Measurements from ENCODE around the gene ULK1. TPM values are rescaled to one million over a fixed set of nuclear protein-coding genes. Genes with fewer than 3 reads are reported as not detected.

The ULK1 gene
- 7.3 TPM for total RNA-seq

DNA sequence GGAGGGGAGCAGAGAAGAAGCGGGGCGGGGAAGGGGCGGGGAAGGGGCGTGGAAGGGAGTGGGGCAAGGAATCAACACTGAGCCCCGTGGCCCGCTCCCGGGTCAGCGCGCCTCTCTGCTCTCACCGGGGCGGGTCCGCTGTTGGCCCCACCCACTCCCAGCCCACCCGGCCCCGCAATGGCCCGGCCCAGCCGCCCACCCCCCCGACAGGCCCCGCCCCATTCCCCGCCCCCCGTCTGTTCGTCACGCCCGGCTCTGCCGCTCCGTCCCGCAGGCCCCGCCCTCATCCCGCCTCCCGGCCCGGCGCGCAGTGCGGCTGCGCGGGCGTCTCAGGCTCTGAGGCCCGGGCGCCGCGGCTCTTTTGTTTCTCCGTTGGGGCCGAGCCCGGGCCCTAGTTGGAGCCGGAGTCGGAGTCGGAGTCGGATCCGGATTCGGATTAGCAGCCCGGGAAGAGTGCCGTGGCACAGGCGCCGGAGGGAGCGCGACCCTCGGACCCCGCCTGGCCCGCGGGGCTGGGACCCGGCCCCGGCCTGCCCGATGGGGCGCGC is at the start of gene ULK1:
ULK1 (plus strand) TSS at position 310 of the 548 bp plus-strand sequence. CDS start 380 bp downstream, outside the sequence.
- peak; percentile 100 for DNase-seq (ENCODE audit: low spot score in 2 of 2)
- no peak for FAIRE-seq

DNA sequence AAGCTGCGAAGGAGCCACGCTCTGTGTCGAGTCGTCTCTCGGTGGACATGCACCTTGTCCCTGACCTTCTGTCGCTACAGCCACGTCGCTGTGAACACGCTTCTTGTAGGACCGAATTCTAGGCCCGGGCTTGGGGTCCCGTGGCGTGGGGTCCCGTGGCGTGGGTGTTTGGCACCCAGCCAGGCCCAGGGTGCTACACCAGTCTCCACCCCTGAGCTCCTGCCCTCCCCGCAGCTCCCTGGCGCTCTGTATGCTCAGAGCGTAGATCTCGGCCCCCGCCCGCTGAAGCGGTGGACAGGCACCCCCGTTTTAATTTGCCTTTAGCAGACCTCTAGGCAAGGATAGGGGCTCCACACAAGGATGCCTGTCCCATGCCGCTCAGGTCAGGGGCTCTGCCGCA is 49.8 kb upstream of the ULK1 start:
- FAIRE-seq (no peak), DNase-seq (ENCODE audit: low spot score in 2 of 2) (no peak)

DNA sequence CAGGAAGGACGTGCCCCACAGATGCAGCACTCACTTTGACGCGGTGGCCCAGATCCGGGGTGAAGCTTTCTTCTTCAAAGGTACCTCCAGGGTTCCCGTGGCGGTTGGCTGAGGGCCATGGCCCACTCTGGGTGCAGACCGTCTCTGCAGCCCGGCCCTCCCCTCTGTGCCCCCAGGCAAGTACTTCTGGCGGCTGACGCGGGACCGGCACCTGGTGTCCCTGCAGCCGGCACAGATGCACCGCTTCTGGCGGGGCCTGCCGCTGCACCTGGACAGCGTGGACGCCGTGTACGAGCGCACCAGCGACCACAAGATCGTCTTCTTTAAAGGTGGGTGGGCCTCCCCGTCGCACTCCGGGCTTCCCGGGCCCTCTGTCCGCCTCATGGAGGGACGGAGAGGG is 49.3 kb upstream of the ULK1 start:
- FAIRE-seq (no peak), DNase-seq (ENCODE audit: low spot score in 2 of 2) (no peak)

DNA sequence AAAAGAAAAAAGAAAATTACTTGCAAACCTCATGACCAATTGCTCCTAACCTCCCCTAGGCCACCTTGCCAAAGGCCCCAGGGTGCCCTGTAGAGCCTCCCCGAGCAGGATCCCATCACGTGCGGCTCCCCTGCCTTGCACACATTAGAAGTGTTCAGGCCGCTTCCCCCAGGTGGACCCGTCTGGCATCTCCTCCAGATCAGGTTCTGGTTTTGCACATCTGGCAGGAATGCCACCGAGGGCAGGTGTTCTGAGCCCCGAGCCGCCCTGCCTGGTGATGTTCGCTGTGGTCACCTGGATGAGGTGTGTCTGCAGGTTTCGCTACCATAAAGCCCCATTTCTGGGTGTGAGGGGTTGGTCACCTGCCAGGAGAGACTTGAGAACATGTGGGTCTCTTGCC is 47.0 kb upstream of the ULK1 start:
- no peak for FAIRE-seq
- no peak for DNase-seq (ENCODE audit: low spot score in 2 of 2)

DNA sequence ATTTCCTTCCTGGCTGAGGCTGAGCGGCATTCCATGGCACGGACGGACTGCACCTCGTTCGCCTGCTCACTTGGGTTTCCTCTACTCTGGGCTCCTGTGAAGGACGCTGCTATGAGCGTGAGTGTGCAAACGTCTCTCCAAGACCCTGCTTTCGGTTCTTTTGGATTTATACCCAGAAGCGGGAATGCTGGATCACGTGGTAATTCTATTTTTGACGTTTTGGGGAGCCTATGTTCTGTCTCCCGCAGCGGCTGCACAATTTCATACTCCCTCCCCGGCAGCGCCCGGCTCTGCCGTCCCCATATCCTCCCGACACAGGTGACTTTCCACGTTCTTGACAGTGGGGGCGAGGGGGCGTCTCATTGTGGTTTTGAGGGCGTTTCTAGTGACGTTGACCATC is 45.7 kb upstream of the ULK1 start:
- no peak for DNase-seq (ENCODE audit: low spot score in 2 of 2)
- no peak for FAIRE-seq

DNA sequence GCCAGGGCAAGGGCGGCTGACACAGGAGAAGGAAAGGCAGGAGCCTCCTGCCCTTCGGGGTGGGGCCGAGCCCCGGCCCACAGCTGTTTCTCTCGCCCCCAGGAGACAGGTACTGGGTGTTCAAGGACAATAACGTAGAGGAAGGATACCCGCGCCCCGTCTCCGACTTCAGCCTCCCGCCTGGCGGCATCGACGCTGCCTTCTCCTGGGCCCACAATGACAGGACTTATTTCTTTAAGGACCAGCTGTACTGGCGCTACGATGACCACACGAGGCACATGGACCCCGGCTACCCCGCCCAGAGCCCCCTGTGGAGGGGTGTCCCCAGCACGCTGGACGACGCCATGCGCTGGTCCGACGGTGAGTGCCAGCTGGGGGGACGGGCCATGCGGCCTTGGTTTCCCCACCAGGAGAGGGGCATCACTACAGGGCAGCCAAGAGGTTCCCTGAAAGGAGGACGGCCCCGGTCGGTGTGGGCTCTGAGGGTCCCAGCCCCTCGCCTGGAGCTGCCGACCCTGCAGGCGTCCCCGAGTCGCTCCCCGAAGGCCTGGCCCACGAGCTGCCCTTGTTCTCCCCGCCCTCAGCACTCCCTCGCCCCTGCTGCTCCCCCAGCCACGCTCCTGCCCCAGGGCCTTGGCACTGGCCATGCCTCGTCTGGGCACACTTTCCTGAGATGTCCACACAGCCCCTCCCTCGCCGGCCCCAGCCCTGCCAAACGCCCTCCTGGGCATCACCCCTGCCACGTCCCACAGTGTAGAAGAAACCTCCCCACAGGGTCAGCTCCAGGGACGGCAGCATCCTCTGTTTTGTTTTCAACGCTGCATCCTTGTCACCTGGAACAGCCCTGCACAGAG is 44.5 kb upstream of the ULK1 start:
- DNase-seq (ENCODE audit: low spot score in 2 of 2) (no peak), FAIRE-seq (no peak)

DNA sequence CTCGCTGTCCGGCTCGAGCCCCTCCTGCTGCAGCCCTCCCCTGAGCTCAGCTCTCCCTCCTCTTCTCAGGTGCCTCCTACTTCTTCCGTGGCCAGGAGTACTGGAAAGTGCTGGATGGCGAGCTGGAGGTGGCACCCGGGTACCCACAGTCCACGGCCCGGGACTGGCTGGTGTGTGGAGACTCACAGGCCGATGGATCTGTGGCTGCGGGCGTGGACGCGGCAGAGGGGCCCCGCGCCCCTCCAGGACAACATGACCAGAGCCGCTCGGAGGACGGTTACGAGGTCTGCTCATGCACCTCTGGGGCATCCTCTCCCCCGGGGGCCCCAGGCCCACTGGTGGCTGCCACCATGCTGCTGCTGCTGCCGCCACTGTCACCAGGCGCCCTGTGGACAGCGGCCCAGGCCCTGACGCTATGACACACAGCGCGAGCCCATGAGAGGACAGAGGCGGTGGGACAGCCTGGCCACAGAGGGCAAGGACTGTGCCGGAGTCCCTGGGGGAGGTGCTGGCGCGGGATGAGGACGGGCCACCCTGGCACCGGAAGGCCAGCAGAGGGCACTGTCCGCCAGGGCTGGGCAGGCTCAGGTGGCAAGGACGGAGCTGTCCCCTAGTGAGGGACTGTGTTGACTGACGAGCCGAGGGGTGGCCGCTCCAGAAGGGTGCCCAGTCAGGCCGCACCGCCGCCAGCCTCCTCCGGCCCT is 43.4 kb upstream of the ULK1 start:
- no peak for DNase-seq (ENCODE audit: low spot score in 2 of 2)
- no peak for FAIRE-seq

DNA sequence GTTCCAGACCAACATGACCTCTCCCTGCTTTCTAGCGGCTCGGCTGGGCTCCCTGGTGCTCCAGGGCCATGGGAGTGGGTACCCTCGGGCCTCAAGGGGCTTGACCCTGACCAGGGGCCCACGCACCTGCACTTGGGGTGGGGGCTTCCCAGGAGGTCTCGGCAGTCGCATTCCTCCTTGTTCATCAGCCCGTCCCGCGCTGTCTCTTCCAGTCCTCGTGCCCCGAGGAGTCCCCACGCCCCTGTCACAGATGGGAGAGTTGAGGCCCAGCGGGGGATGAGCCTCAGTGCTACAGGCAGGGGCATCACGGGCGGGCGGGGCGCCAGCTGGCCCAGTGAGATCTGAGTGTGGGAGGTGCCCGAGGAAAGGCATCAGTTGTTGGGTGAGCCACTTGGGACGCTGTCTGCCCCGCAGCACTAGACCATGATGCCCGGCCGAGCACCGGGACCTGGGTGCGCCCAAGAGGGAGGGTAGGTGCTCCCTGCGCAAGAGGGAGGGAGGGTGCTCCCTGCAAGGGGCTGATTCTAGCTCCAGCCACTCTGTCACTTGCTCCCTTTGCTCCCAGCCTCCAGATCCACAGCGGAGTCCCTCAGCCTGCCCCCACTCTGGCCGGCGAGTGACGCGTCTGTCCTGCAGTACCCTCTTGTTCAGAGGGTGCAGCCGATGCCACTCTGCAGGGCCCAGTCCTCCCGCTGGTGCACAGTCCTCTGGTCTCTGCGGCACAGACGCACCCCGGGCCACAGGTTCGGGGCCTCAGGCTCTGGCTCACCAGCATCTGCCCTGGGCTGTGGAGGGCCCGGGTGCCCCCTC is 42.5 kb upstream of the ULK1 start:
- DNase-seq (ENCODE audit: low spot score in 2 of 2) (no peak), FAIRE-seq (no peak)

DNA sequence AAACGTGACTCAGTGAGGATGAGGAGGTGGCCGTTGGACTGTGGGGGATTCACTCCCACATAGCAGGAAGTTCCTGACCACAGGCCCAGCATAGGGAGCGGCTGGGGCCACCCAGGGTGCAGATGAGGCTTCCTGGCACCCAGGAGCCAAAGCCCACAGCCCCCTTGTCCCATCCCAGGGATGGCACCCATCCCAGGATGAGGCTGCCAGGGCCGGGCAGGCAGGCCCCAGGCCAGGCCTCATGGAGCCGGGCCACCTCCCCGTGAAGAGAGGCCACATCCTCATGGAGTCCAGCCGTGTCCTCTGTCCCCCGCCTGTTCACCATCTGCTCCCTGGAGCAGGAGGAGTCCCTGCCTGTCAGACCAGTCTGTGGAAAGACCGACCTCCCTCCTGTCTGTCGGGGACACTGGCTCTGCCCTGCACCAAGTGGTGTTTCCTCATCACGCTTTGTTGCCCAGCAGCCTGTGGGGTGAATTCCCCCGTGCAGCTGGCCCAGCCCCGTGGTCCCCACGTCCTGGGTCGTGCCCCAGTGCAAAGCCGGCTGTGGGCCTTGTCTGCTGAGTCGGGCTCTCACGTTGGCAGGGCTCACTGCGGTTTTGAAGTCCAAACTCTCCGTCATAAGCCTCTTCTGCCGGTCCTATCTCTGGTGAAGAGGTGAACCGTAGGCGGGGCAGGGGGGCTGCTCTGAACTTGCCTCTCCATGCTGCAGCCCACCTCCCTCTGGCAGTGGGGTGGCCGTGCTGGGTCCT is 41.7 kb upstream of the ULK1 start:
- FAIRE-seq (no peak), DNase-seq (ENCODE audit: low spot score in 2 of 2) (no peak)

DNA sequence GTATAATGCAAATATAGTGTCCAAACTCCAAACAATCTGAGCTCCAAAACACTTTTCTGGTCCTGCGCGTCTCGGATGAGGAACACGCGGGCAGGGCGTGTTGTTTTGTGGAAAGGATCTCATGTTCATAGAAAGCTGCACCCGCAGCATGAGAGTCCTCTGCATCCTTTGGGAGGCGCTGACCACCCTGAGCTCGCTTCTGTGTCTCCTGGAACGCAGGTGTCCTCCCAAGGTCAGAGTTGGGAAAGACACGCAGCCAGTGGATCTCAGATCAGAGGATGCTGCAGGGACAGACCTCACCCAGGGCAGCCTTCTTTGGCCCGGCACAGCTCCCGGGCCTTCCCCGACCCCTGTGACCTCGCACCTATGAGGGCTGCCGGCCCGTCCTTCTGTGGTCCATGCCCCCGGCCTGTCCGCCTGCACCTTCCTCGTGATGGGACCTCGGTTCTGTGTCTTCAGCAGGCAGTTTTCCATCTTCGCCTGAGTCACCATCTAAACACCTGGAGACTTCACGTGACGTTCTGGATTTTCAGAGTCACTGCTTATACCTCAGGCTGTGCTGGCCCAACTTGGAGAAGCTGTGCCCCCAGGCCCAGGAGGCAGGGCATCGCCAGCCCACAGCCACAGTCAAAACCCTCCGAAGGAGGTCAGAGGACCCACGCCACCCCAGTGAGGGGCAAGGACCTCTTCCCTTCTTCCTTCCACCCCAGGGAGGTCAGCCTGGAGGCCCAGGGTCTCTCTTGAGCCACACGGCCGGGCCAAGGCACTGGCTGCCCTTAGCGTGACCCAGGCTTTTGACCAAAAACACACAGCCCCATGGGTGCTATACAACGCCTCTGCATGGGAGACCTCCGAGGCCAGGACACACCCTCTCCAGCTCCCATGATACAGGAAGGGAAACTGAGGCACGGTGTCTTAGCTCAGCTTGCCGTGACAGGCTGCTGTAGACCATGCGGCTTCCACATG is 40.3 kb upstream of the ULK1 start:
- FAIRE-seq: no peak
- DNase-seq (ENCODE audit: low spot score in 2 of 2): no peak

DNA sequence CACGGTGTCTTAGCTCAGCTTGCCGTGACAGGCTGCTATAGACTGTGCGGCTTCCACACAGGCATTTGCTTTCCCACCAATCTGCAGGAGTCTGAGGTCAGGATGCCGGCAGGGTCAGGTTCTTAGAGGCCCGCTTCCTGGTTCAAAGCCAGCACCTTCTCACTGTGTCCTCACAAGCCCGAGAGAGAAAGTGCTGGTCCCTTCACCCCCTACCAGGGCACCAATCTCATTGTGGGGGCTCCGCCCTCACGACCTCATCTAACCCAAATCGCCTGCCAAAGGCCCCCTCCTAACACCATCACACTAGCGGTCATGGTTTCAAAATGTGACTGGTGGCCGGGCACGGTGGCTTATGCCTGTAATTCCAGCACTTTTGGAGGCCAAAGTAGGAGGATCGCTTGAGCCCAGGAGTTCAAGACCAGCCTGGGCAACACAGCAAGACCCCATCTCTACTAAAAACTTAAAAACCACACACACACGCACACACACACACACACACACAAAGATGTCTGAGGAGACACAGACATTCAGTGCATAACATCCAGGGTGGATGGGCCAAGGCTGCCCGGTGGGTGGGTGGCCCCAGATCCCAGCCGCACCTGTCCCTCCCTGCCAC is 39.5 kb upstream of the ULK1 start:
- FAIRE-seq: no peak
- DNase-seq (ENCODE audit: low spot score in 2 of 2): no peak

DNA sequence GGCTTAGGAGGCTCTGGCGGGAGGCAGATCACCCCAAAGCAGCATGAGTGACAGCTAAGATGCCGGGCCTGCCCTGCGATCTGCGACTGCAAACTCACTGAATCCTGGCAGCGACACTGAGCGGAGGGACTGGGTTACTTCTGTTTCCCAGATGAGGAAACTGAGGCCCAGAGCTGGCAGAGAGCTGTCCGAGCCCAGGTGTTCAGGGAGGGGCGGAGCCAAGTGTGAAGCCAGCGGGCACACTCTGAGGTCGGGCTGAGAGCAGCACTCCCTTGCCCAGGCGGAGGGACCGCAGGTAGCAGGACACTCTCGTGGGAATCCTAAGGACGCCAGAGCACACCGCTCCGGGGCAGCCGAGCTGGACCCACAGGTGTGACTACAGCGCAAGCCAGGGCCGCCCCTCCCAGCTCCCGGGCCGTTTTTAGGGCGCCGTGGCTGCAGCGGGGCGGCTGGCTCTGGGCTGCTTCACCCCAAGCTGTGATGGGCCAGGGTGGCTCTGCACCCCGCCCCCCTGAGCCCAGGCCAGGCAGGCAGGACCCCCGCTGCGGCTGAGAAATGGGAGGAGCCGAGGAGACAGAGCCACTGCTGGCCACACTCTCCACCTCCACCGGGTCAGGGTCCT is 38.8 kb upstream of the ULK1 start:
- FAIRE-seq: no peak
- no peak for DNase-seq (ENCODE audit: low spot score in 2 of 2)

DNA sequence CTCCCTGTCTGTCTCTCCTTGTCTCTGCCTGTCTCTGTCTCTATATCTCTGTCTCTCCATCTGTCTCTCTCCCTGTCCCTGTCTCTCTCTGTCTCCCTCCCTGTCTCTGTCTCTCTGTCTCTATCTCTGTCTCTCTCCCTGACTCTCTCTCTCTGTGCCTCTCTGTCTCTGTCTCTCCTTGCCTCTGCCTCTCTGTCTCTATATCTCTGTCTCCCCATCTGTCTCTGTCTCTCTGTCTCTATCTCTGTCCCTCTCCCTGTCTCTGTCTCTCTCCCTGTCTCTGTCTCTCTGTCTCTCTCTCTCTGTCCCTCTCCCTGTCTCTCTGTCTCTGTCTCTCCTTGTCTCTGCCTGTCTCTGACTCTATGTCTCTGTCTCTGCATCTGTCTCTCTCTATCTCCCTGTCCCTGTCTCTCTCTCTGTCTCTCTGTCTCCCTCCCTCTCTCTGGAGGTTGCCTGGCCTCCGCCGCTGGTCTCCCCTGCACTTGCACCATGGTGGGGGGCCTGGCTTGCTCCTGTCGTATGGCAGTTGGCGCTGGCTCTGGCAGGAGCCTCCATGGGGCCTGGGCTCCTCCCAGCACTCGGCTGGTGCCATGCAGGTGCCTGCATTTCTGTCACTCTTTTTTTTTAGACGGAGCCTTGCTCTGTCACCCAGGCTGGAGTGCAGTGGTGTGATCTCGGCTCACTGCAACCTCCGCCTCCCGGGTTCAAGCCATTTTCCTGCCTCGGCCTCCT is 37.9 kb upstream of the ULK1 start:
- no peak for DNase-seq (ENCODE audit: low spot score in 2 of 2)
- no peak for FAIRE-seq

DNA sequence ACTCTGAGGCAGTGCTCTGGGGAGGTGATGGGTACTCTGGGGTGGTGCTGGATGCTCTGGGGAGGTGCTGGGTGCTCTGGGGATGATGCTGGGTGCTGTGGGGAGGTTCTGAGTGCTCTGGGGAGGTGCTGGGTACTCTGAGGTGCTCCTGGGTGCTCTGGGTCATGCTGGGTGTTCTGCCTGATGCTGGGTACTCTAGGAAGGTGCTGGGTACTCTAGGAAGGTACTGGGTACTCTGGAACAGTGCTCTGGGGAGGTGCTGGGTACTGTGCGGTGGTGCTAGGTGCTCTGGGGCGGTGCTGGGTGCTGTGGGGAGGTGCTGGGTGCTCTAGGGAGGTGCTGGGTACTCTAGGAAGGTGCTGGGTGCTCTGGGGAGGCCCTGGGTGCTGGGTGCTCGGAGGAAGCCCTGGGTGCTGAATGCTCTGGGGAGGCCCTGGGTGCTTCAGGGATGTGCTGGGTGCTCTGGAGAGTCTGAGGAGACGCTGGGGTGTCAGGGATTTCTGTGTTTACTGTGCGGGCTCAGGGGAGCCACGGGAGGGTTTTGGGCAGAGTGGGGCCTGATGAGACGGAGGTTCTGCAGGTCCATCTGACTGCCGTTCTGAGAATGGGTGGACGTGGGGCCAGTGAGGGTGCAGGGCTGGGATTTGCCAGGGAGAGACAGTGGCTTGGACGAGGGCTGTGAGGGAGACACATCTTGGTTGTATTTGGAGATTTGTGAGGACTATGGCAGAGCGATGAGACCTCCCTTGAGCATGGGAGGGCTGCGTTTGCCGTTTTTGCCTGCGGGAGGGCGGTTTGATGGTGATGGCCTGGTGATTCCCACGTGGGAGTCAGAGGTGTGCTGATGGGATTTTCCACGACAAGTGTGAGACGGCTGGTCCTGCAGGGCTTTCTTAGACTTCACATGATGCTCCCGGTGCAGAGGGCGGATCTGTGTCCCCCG is 36.2 kb upstream of the ULK1 start:
- DNase-seq (ENCODE audit: low spot score in 2 of 2) (no peak), FAIRE-seq (no peak)

DNA sequence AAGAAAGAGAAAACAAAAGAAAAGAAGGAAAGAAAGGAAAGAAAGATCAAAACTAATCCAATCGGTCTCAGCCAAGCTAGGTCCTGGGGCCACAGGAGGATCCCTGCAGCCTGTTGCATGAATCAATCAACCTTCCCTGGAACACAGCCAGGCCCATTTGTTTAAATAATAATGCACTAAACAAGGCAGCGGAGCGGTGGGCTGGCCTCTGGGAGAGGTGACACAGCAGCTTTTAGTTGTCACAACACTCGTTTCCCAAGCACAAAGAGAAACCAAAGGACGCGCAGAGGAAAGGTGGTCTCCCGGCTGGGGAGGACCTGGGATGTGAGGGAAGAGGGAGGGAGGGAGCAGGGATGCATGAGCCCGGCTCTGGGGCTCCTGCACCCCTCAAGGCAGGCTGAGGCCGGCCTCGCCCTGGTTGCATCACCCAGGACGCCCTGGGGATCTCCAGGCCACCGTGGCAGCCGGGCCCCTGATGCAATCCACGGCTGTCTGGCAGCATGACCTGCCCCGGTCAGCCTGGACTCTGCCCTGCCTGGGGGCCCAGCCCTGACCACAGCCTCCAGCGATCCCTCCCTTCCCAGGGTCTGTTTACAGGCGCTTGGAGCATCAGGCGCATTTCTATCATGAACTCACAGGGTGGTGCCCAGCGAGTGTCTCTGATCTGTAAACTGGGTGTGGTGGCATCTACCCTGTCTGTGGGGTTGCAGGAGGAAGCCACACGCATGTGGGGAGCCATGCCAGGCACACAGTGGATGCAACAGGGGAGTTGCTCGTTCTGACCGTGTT is 33.8 kb upstream of the ULK1 start:
- FAIRE-seq: no peak
- no peak for DNase-seq (ENCODE audit: low spot score in 2 of 2)

All from frontal cortex (tissue), 4 donors.